ENCODE measurements around the gene INAFM2. TPM values are rescaled to one million over a fixed set of nuclear protein-coding genes. Genes with fewer than 3 reads are reported as not detected.

INAFM2 gene
- polyA plus RNA-seq, 1 experiment: 7.3 TPM

- no peak overlapping the region for H3K4me3 ChIP-seq (ENCODE audit: low read depth, low read length)
- peak; percentile 81 for TF ChIP-seq CTCF (IDR thresholded peaks at IDR 0.05; ENCODE audit: insufficient read depth, low read depth, low read length)
- DNase-seq (ENCODE audit: low read depth): no peak
- H3K36me3 ChIP-seq (ENCODE audit: control insufficient read depth, insufficient read depth, low read length): no peaks in the 10 kb centered on the region
- H3K27me3 ChIP-seq (ENCODE audit: control insufficient read depth, insufficient read depth, low read length): no peaks in the 10 kb centered on the region
- CTCF ChIA-PET: interaction anchor here (0.7 to 11.8 kb wide), 31 partner anchors 9 to 161 kb away, joined by 3 to 124 read pairs (median 4); partner anchors contain the start of genes BAHD1, DISP2, INAFM2 and IVD
- POLR2A ChIA-PET: no interaction called here
Observed at GRCh38 chr15:40344631-40345120, 21.2 kb downstream of the INAFM2 start.

- ChIA-PET POLR2A (no interaction called here), CTCF (interaction anchor here (0.6 to 11.8 kb wide), 24 partner anchors 8 to 806 kb away, joined by 3 to 124 read pairs (median 4); partner anchors contain the start of genes DISP2, INAFM2, IVD and PHGR1)
- Histone ChIP-seq H3K36me3 (ENCODE audit: control insufficient read depth, insufficient read depth, low read length) (no peaks in the 10 kb centered on the region), H3K4me3 (ENCODE audit: low read depth, low read length) (no peak overlapping the region), H3K27me3 (ENCODE audit: control insufficient read depth, insufficient read depth, low read length) (peaks cover 2% of the 10 kb centered on the region; the same call in 1 of the 2 replicates)
- no peak for TF ChIP-seq CTCF (IDR thresholded peaks at IDR 0.05; ENCODE audit: insufficient read depth, low read depth, low read length)
- DNase-seq (ENCODE audit: low read depth): no peak
Observed at GRCh38 chr15:40345225-40345866, 21.9 kb downstream of the INAFM2 start.

DNA sequence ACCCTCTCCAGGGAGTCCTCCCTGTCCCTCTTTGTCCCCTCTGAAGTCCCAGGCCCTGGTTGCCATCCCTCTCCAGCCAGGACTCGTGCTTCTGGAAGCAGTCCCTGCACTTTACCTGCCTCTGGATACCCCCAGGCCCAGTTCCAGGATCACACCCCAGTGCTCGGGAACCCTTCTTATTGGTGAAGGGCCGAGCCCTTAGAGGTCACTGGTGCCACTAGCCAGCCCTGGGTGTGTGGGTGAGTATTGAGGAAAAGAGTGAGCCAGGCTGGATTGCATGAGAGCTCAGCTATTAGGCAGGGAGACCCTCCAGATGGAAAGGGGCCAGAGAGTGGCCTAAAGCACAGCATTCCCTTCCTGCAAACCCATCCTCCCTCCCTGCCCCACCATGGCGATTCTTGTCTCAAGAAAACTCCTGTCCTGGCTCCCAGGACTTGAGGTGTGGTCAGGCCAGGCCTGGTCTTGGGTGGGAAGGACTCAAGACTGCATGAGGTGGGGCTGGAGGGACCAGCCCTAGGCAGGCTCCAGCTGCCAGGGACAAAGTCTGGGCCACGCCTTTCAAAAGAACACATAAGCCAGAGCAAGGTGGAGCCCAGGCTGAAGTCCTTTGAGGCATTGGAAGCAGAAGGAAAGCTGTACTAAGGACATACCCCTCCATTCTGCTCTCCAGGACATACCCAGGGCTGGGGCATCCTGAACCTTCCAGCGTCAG lies 22.5 kb downstream of the INAFM2 start:
- Histone ChIP-seq H3K4me3 (ENCODE audit: low read depth, low read length) (no peak overlapping the region), H3K36me3 (ENCODE audit: control insufficient read depth, insufficient read depth, low read length) (no peaks in the 10 kb centered on the region), H3K27me3 (ENCODE audit: control insufficient read depth, insufficient read depth, low read length) (peaks cover 2% of the 10 kb centered on the region; the same call in 1 of the 2 replicates)
- DNase-seq (ENCODE audit: low read depth): no peak
- ChIA-PET POLR2A (no interaction called here), CTCF (interaction anchor here (0.6 to 11.8 kb wide), 8 partner anchors 8 to 805 kb away, joined by 3 to 124 read pairs (median 30); partner anchors contain the start of genes DISP2, INAFM2, IVD and PHGR1)
- no peak for TF ChIP-seq CTCF (IDR thresholded peaks at IDR 0.05; ENCODE audit: insufficient read depth, low read depth, low read length)

- no peak for TF ChIP-seq CTCF (IDR thresholded peaks at IDR 0.05; ENCODE audit: insufficient read depth, low read depth, low read length)
- DNase-seq (ENCODE audit: low read depth): no peak
- Histone ChIP-seq H3K36me3 (ENCODE audit: control insufficient read depth, insufficient read depth, low read length) (no peaks in the 10 kb centered on the region), H3K27me3 (ENCODE audit: control insufficient read depth, insufficient read depth, low read length) (peaks cover 2% of the 10 kb centered on the region; the same call in 1 of the 2 replicates), H3K4me3 (ENCODE audit: low read depth, low read length) (no peak overlapping the region)
- ChIA-PET POLR2A (no interaction called here), CTCF (interaction anchor here (1.0 to 11.8 kb wide), 4 partner anchors 7 to 21 kb away, joined by 3 to 112 read pairs (median 52); partner anchors contain the start of genes DISP2 and PHGR1)
Observed at GRCh38 chr15:40346579-40347558, 23.4 kb downstream of the INAFM2 start.
